Fibroblast of skin of scalp (primary cell): ENCODE results near the gene SERPINF2.
"Not testable (repeated sequence)": the region's sequence is repeated elsewhere in the genome, so short reads cannot be mapped to it uniquely, and the experiment has no call there.

ENCODE experiments used
- DNase-seq: peaks from one replicate; pipeline ENCODE4 v3.0.0-alpha.2; 2013

SERPINF2 gene

DNA sequence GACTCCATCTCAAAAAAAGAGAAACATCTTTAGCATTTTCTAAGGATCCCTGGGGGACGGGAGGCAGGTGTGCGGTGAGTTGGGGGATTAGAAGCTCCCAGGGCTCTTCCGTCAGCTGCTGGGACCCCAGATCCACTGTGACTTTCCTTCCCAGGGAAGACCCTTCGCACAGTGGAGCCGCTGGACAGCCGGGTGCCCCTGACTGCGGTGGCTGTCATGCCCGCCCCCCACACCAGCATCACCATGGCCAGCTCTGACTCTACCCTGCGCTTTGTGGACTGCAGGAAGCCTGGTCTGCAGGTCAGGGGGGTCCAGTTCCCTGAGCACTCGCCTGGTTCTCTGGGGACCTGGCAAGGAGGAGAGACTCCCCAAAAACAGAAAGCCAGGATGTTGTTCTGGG, 7.3 kb upstream of the SERPINF2 start:
- DNase-seq: no peak

DNA sequence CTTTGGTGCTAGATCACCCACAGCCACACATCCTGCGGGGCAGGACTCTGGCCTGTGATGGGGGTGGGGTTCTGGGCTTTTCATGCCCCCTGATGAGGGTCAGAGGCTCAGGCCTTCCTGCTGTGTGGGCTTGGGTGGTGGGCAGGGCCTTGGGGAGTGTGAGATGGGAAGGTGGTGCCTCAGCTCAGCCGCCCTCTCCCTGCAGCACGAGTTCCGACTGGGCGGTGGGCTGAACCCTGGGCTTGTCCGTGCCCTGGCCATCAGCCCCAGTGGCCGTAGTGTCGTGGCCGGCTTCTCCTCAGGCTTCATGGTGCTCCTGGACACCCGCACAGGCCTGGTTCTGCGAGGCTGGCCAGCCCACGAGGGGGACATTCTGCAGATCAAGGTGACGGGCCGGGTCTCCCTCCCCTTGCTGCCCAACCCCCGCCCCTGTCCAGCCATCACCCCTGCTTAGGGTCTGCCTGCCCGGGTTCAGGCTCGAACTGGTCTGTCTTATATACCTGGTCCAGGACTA, 6.8 kb upstream of the SERPINF2 start:
- no peak for DNase-seq

DNA sequence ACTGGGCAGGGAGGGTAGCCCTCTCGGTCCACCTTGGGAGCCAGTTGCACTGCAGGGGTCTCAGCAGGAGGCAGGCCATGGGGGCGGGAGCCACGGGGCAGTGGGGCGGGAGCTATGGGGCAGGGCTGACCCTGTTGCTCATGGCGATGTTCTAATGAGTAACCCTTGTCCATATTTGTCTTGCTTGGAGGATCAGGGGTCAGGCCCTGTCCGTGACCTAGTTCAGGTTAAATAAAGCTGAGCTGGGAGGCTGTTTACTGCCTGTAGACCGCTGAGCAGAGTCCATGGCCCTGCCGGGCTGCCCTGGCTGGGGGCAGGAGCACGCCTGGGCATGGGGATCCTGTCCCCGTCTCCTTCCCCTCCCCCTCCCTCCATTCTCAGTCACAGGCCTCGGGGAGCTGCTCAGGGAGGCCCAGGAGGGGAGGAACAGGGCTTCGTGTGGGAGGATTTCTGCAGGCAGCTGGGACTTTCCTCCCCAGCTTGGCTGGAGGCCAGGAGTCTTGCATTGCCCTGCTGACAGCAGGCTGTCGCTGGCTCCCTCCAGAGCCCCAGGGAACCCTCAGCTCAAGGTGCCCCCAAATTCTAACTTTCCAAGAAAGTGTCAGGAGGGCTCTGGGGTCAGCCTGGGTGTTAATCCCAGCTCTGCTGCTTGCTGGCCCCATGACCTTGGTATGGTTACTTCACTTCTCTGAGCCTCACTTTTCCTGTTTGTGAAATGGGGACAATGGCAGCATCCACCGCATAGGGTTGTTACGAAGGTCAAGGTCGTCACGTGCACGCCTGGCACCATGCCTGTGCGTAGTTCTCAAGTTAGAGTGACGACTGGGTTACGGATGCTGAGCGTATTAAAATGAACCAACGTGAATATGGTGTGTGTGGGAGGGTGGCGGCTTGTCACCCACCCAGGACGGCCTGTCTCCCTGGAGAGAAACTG, 6.1 kb upstream of the SERPINF2 start:
- DNase-seq: peak; percentile 63

DNA sequence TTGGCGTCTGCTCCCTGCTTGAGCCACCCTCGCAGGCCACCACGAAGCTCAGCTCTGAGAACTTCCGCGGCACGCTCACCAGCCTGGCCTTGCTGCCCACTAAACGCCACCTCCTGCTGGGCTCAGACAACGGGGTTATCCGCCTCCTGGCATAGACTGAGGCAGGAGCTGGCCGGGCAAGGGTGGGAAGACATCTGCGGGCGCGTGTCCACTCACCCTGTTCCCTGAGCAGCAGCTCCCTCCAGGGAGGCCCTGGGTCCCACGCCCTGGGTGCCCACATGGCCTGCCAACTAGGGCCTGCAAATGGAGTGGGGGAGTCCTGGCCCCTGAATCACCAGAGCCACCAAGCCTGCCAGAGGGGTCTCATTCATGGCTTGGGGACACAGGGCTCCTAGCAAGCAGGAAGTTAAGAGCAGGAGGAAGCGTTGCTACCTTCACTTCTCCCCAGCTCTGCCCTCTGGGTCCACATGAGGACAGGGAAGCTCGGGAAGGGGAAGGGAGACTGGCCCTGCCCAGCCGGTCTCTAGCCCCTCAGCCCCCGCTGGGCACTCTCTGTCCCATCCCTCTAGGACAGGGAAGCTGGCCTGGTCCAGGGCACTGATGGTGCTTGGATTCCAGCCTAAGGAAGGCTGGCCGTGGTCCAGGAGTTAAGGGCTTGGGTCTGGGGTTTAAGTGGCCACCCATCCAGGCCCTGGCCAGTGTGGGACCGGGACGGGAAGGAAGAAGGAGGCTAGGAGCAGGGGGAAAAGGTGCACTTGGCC, 5.0 kb upstream of the SERPINF2 start:
- no peak for DNase-seq

DNA sequence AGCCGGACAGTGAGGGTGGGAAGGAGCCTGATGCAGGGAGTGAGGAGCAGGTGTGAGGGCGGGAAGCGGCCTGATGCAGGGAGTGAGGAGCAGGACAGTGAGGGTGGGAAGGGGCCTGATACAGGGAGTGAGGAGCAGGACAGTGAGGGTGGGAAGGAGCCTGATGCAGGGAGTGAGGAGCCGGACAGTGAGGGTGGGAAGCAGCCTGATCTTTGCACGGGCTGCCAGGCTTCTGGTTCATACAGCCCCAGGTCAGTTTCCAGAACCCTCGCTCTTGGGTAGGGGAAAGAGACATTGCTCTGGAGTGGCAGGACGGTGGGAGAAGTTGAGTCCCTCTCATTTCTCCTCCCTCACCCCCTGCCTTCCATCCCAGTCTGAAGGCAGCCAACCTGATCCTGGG, 772 bp upstream of the SERPINF2 start:
- not testable (repeated sequence) for DNase-seq

DNA sequence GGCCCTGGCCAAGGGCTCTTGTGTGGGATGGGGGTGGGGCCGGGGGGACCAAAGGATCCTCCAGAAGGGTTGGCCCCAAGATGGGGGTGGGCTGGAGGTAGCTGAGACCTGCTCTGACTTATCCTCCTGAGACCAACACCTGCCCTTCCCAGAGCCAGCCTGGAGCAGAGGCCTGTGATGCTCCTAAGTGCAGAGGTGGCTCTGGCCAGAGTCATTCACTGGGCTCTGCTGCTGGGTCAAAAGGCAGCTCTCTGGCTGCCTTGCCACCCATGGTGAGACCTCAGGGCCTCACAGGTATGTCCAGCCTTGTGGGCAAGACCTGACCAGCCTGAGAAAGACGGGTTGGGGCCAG, 393 bp downstream of the SERPINF2 start:
- DNase-seq: no peak

DNA sequence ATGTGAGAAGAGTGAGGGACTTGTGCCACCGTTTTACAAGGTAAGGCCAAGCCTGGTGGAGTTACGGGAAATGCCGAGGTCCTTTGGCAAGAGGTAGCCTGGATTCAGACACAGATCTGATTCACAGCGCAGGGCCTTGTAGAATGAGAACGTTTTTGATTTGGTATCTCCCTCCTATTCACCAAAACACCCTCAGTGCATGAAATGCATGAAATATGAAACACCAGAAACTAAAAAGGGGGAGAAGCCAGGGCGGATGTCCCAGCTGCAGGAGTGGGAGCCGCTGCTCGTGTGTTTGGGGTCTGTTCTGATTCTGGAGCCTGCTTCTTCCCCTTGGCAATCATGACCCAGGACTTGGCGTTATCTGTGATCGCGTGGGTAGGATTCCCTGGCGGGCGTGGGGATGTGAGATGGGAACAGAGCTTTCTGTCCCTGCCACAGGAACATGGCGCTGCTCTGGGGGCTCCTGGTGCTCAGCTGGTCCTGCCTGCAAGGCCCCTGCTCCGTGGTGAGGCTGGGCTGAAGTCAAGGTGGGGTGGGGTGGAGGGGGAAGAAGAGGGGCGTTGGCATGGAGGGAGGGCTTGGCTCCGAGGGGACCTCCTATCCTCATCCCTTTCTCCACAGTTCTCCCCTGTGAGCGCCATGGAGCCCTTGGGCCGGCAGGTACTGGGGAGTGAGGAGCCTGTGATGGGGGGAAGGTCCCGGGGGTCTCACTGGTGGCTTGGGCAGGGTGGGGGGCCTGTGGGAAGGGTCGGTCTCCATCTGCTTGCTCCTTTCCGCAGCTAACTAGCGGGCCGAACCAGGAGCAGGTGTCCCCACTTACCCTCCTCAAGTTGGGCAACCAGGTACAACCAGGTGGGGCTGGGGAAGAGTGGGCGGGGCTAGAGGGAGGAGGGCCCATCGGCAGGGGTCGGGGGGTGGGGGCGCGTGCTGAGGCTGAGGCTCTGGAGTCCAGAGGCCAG, 2.2 kb downstream of the SERPINF2 start:
- DNase-seq: no peak

DNA sequence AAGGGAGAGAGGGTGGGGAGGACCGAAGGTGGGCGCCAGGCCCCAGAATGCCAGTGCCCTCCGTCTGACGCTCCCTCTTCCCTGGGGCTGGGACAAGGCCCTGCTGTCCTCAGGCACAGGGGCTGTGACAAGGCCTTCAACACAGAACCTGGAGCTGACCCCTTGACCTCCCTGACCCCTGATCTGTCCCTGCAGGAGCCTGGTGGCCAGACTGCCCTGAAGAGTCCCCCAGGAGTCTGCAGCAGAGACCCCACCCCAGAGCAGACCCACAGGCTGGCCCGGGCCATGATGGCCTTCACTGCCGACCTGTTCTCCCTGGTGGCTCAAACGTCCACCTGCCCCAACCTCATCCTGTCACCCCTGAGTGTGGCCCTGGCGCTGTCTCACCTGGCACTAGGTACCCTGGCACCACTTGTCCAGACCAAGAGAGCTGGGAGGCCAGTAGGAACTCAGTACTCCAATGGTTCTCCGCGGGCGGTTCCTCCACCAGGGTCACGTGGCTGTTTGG, 2.9 kb downstream of the SERPINF2 start:
- no peak for DNase-seq

DNA sequence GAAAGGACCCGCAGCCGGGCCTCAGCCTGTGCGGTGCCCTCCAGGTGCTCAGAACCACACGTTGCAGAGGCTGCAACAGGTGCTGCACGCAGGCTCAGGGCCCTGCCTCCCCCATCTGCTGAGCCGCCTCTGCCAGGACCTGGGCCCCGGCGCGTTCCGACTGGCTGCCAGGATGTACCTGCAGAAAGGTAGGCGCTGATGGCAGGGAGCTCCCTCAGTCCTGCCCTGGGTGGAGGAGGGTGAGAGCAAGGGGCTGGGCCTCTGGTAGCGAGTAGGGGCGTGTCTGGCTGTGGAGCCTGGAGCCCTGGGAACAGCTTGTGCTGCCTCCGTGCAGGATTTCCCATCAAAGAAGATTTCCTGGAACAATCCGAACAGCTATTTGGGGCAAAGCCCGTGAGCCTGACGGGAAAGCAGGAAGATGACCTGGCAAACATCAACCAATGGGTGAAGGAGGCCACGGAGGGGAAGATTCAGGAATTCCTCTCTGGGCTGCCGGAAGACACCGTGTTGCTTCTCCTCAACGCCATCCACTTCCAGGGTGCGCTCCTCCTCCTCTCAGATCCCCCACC, 4.4 kb downstream of the SERPINF2 start:
- DNase-seq: no peak

DNA sequence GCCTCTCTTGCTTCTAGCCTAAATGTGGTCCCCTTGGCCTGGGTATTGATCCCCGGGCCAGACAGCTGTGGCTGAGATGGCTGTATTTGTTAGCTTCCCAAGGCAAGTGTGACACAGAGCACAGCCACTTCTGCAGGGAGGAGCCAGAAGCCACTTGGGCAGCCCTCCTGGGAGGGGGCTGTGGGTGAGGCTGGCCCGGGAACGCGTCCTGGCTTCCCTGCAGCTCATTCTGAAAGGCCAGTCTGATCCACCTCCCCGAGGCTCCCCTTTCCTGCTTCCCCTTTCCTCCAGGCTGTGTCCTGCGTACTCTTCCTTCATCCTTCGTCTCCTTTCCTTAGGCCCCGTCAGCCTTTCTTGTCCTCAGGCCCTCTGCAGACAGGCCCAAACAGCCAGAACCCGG, 8.0 kb downstream of the SERPINF2 start:
- no peak for DNase-seq

DNA sequence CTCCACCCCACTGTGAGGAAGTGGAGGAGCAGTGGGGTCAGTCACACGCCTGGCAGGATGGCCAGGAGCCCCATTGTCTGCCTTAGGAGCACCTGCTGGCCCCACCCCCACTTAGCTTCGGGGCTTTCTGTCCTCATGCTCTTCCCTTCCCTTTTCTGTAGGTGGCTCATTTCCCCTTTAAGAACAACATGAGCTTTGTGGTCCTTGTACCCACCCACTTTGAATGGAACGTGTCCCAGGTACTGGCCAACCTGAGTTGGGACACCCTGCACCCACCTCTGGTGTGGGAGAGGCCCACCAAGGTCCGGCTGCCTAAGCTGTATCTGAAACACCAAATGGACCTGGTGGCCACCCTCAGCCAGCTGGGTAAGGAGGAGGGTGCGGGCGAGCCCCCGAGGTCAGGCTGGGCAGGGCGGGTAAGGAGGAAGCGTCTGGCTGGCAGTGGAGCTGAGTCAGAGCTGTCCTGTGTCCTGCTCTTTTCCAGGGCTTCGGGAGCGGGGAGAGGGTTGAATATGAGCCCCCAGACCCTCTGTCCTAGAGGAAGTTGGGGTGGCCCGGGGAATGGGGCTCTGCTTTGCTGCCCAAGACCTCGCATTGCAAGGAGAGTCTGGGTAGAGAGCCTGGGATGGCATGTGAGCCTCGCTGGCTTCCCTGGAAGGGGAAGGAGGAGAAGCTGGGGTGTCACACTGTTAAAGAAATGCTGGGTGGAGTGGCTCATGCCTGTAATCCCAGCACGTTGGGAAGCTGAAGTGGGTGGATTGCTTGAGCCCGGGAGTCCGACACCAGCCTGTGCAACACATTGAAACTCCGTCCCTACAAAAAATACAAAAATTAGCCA, 10.0 kb downstream of the SERPINF2 start:
- no peak for DNase-seq

DNA sequence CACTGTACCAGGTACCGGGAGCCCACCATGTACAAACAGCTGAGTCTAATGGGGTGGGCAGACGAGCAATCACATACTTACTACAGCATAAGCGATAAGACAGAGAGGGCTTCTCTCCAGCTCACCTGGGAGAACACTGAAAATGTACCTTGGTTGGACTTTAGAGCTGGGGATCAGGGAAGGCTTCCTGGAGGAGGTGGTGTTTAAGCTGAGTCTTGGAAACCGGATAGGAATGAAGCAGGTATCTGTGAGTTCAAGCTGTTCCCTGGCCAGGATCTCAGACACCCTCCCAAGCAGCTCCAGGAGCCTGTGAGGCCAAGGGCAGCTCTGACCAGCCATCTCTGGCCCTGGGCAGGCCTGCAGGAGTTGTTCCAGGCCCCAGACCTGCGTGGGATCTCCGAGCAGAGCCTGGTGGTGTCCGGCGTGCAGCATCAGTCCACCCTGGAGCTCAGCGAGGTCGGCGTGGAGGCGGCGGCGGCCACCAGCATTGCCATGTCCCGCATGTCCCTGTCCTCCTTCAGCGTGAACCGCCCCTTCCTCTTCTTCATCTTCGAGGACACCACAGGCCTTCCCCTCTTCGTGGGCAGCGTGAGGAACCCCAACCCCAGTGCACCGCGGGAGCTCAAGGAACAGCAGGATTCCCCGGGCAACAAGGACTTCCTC, 11.2 kb downstream of the SERPINF2 start:
- no peak for DNase-seq

DNA sequence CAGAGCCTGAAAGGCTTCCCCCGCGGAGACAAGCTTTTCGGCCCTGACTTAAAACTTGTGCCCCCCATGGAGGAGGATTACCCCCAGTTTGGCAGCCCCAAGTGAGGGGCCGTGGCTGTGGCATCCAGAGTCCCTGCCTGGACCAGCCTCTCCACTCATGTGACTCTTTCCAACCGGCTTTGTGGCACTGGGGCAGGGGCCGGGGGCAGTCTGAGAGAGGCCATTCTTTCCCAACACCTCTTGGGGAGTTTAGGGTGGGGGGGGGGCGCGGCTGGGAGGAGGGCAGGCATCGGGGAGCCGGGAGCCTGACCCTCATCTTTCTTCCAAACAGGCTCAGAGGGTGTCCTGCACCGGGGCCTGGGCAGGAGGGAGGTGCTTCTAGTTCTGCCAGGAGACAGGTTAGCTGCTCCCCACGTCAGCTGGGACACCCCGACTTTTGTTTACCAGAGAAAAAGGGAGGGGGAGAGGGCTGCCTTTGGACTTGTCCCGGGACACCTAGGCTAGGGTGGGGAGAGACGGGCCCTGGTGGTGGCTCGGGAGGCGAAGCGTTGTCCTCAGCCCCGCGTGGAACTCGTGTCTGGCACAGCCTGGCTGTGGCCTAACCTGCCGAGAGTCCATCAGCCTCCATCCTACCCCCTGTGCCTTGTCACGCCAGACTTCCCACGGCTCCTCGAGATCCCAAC, 11.9 kb downstream of the SERPINF2 start:
- DNase-seq: no peak

DNA sequence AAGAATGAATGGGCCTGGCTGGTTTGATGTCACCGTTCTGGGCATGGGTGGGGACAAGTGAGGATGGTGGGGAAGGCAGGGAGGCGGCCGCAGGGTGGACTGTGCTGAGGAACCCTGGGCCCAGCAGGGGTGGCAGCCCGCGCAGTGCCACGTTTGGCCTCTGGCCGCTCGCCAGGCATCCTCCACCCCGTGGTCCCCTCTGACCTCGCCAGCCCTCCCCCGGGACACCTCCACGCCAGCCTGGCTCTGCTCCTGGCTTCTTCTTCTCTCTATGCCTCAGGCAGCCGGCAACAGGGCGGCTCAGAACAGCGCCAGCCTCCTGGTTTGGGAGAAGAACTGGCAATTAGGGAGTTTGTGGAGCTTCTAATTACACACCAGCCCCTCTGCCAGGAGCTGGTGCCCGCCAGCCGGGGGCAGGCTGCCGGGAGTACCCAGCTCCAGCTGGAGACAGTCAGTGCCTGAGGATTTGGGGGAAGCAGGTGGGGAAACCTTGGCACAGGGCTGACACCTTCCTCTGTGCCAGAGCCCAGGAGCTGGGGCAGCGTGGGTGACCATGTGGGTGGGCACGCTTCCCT, 12.7 kb downstream of the SERPINF2 start:
- DNase-seq: no peak

DNA sequence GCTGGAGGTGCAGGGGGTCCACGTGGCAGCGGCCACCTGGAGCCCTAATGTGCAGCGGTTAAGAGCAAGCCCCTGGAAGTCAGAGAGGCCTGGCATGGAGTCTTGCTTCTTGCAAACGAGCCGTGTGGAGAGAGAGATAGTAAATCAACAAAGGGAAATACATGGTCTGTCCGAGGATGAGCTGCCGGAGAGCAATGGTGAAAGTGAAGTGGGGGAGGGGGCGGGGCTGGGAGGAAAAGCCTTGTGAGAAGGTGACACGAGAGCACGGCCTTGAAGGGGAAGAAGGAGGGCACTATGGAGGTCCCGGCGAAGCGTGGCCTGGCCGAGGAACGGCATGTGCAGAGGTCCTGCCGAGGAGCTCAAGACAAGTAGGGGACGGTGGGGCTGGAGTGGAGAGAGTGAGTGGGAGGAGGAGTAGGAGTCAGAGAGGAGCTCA, 13.2 kb downstream of the SERPINF2 start:
- DNase-seq: no peak

DNA sequence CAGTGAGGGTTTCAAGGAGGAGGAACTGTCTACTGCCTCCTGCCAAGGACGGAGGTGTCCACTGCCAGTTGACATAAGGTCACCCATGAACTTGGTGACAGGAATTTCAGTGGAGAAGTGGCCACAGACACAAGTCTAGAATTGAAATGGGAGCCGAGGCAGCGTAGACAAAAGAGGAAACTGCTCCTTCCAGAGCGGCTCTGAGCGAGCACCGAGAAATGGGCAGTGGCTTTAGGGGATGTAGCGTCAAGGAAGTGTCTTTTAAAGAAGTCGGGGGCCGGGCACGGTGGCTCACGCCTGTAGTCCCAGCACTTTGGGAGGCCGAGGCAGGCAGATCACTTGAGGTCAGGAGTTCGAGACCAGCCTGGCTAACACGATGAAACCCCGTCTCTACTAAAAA, 16.1 kb downstream of the SERPINF2 start:
- DNase-seq: no peak

DNA sequence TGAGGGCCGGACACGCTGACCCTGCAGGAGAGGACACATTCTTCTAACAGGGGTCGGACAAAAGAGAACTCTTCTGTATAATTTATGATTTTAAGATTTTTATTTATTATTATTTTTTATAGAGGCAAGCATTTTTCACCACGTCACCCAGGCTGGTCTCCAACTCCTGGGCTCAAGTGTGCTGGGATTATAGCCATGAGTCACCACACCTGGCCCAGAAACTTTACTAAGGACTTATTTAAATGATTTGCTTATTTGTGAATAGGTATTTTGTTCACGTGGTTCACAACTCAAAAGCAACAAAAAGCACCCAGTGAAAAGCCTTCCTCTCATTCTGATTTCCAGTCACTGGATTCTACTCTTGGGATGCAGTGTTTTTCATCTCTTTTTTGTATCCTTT, 16.9 kb downstream of the SERPINF2 start:
- DNase-seq: no peak

DNA sequence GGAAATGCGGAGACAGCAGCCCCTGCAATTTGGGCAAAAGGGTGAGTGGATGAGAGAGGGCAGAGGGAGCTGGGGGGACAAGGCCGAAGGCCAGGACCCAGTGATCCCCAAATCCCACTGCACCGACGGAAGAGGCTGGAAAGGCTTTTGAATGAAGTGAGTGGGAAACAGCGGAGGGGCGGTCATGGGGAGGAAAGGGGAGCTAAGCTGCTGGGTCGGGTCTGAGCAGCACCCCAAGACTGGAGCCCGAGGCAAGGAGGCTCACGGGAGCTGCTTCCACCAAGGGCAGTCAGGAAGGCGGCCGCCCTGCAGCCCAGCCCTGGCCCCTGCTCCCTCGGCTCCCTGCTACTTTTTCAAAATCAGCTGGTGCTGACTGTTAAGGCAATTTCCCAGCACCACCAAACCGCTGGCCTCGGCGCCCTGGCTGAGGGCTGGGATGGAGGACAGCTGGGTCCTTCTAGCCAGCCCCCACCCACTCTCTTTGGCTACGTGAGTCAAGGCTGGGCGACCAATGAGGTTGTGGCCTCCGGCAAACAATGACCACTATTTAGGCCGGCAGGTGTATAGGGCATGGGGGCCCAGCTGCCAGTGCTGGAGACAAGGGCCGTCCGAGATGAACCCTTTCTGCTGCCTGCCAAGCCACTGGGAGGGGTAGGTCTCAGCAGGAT, 19.7 kb downstream of the SERPINF2 start:
- DNase-seq: peak; percentile 8
